SK-N-SH (cell line): ENCODE results near the gene ENTPD8. TPM values are rescaled to one million over a fixed set of nuclear protein-coding genes. Genes with fewer than 3 reads are reported as not detected.

Experiments used
- CTCF ChIA-PET: fragments of 300-600, 350-600 bp; formaldehyde crosslinking; extraction: SDS; loops from one replicate; lab custom pipeline; 2021; lab: Yijun Ruan, JAX
- POLR2A ChIA-PET: fragments of 350-600 bp; sonication (Branson Sonifier 250); formaldehyde crosslinking; extraction: SDS; loops from one replicate; lab custom pipeline; 2020; ENCODE audit warnings: antibody characterized with exemption, inconsistent platforms; lab: Yijun Ruan, JAX
- DNase-seq: peaks from one replicate; pipeline ENCODE4 v3.0.0; 2012
- H2AFZ ChIP-seq: fragments of 200-600 bp; sonication (generic); 2 replicates; pipeline ENCODE4 v1.8.1; 2016; ENCODE audit warnings: antibody characterized with exemption, mild to moderate bottlenecking, low read depth
- H3F3A ChIP-seq: fragments of 200-600 bp; sonication (generic); replicated peaks from 2 replicates; pipeline ENCODE3; 2016; ENCODE audit warnings: antibody characterized with exemption, mild to moderate bottlenecking; ENCODE audit not compliant: insufficient read depth
- H3K27ac ChIP-seq, 2 experiments: fragments of 200-500 bp in 1 of 2; fragments of 200-600 bp in 1 of 2; sonication (Bioruptor generic) in 1 of 2; sonication (generic), shearing (Covaris generic) in 1 of 2; 2 replicates each; pipeline versions ENCODE4 v1.5.1 to v1.6.1; 2014 to 2016; ENCODE audit warnings: low read depth in 2 of 2, inconsistent platforms in 1 of 2, low read length in 1 of 2, mild to moderate bottlenecking in 1 of 2, mixed read lengths in 1 of 2
- H3K27me3 ChIP-seq: fragments of 200-600 bp; sonication (generic), shearing (Covaris generic); 2 replicates; pipeline ENCODE4 v1.6.1; 2016; ENCODE audit warnings: mixed run types; ENCODE audit not compliant: insufficient read depth
- H3K36me3 ChIP-seq, 2 experiments: fragments of 200-500 bp in 1 of 2; fragments of 200-600 bp in 1 of 2; sonication (Bioruptor generic) in 1 of 2; sonication (generic) in 1 of 2; replicated peaks in 1 of 2; 2 replicates each; pipeline versions ENCODE3 to v1.5.1; 2014 to 2016; ENCODE audit warnings: low read length in 1 of 2, mild to moderate bottlenecking in 1 of 2; ENCODE audit not compliant: insufficient read depth in 2 of 2, control insufficient read depth in 1 of 2
- H3K4me1 ChIP-seq, 2 experiments: fragments of 200-500 bp in 1 of 2; fragments of 200-600 bp in 1 of 2; sonication (Bioruptor generic) in 1 of 2; sonication (generic), shearing (Covaris generic) in 1 of 2; 2 replicates each; pipeline versions ENCODE4 v1.5.1 to v1.6.1; 2014 to 2016; ENCODE audit warnings: low read depth in 1 of 2, low read length in 1 of 2, mixed run types in 1 of 2; ENCODE audit not compliant: insufficient read depth in 2 of 2, control insufficient read depth in 1 of 2
- H3K4me2 ChIP-seq: fragments of 200-600 bp; sonication (generic), shearing (Covaris generic); 2 replicates; pipeline ENCODE4 v1.6.1; 2017; ENCODE audit warnings: mixed run types
- H3K4me3 ChIP-seq, 2 experiments: fragments of 200-500 bp in 1 of 2; fragments of 200-600 bp in 1 of 2; sonication (Bioruptor generic) in 1 of 2; sonication (generic), shearing (Covaris generic) in 1 of 2; 2 replicates each; pipeline versions ENCODE4 v1.5.1 to v1.8.1; 2014 to 2016; ENCODE audit warnings: low read depth in 2 of 2, inconsistent platforms in 1 of 2, low read length in 1 of 2, mild to moderate bottlenecking in 1 of 2, mixed read lengths in 1 of 2, moderate library complexity in 1 of 2
- H3K79me2 ChIP-seq: fragments of 200-600 bp; sonication (generic); 2 replicates; pipeline ENCODE4 v1.8.1; 2017; ENCODE audit warnings: mild to moderate bottlenecking; ENCODE audit not compliant: insufficient read depth
- H3K9ac ChIP-seq: fragments of 200-600 bp; sonication (generic); 2 replicates; pipeline ENCODE4 v1.6.1; 2017; ENCODE audit warnings: mixed run types
- H3K9me2 ChIP-seq: fragments of 200-600 bp; sonication (generic); 2 replicates; pipeline ENCODE4 v1.6.1; 2017; ENCODE audit warnings: mixed run types
- H3K9me3 ChIP-seq: fragments of 200-600 bp; sonication (generic); 2 replicates; pipeline ENCODE4 v1.6.1; 2017; ENCODE audit warnings: mixed run types, mild to moderate bottlenecking, moderate library complexity
- H4K20me1 ChIP-seq: fragments of 200-600 bp; sonication (generic); 2 replicates; pipeline ENCODE4 v1.6.1; 2017; ENCODE audit warnings: mild to moderate bottlenecking, mixed run types; ENCODE audit not compliant: insufficient read depth
- CHD2 ChIP-seq: fragments of 150-350 bp; IDR thresholded peaks from 2 replicates; pipeline ENCODE4 v1.6.1; 2018; ENCODE audit warnings: low read length; ENCODE audit not compliant: partially characterized antibody
- ELF1 ChIP-seq: IDR thresholded peaks from 2 replicates; pipeline ENCODE4 v1.4.0; 2012
- EP300 ChIP-seq, 2 experiments: IDR thresholded peaks; 2 replicates each; pipeline versions ENCODE4 v1.4.0 to v1.6.1; 2012; ENCODE audit warnings: borderline replicate concordance in 1 of 2, low read depth in 1 of 2, low read length in 1 of 2
- EZH2phosphoT487 ChIP-seq: fragments of 200-600 bp; sonication (generic); IDR thresholded peaks from 2 replicates; pipeline ENCODE4 v1.6.1; 2017; ENCODE audit warnings: low read depth, mixed run types, mild to moderate bottlenecking, antibody characterized with exemption, moderate library complexity, borderline replicate concordance
- FOXJ3 ChIP-seq: sonication (generic); formaldehyde crosslinking; IDR thresholded peaks from 2 replicates; pipeline ENCODE4 v1.5.1; 2020; ENCODE audit warnings: mild to moderate bottlenecking, missing genetic modification reagents
- GATA2 ChIP-seq: sonication (generic); formaldehyde crosslinking; IDR thresholded peaks from 2 replicates; pipeline ENCODE4 v1.5.0; 2020; ENCODE audit warnings: mild to moderate bottlenecking, missing genetic modification reagents
- MEF2A ChIP-seq: IDR thresholded peaks from 2 replicates; pipeline ENCODE4 v1.4.0; 2012; ENCODE audit warnings: low read depth, borderline replicate concordance
- MXI1 ChIP-seq: IDR thresholded peaks from 2 replicates; pipeline ENCODE4 v1.6.1; 2012; ENCODE audit warnings: mild to moderate bottlenecking, low read depth, low read length, improper control_type of control experiment
- NFIC ChIP-seq: IDR thresholded peaks from 2 replicates; pipeline ENCODE4 v1.4.0; 2012; ENCODE audit warnings: borderline replicate concordance
- PBX3 ChIP-seq: IDR thresholded peaks from 2 replicates; pipeline ENCODE4; 2012
- POLR2AphosphoS5 ChIP-seq: IDR thresholded peaks from 2 replicates; pipeline ENCODE4 v1.6.1; 2012; ENCODE audit warnings: low read depth, low read length
- RCOR1 ChIP-seq: fragments of 150-350 bp; IDR thresholded peaks from 2 replicates; pipeline ENCODE4 v1.6.1; 2017; ENCODE audit warnings: antibody characterized with exemption, low read length
- RXRA ChIP-seq: IDR thresholded peaks from 2 replicates; pipeline ENCODE4 v1.4.0; 2012; ENCODE audit warnings: low read depth, mild to moderate bottlenecking, borderline replicate concordance
- SMC3 ChIP-seq: IDR thresholded peaks from 2 replicates; pipeline ENCODE4 v1.6.1; 2012; ENCODE audit warnings: low read depth, low read length, improper control_type of control experiment
- TAF1 ChIP-seq: IDR thresholded peaks from 2 replicates; pipeline ENCODE4 v1.6.1; 2012; ENCODE audit warnings: low read depth, mild to moderate bottlenecking, low read length, moderate library complexity, borderline replicate concordance
- TEAD4 ChIP-seq: IDR thresholded peaks from 2 replicates; pipeline ENCODE4 v1.4.0; 2012; ENCODE audit warnings: mild to moderate bottlenecking, borderline replicate concordance; ENCODE audit not compliant: insufficient read depth
- USF1 ChIP-seq: IDR thresholded peaks from 2 replicates; pipeline ENCODE4 v1.4.0; 2012; ENCODE audit warnings: low read depth, borderline replicate concordance
- YY1 ChIP-seq: IDR thresholded peaks from 2 replicates; pipeline ENCODE4 v1.4.0; 2012; ENCODE audit warnings: low read depth, mild to moderate bottlenecking
- ZBTB33 ChIP-seq: IDR thresholded peaks from 2 replicates; pipeline ENCODE4 v1.4.0; 2012; ENCODE audit warnings: low read depth, borderline replicate concordance
- WGBS: methylation state at CpG from one replicate; pipeline ENCODE4 v1.1.6; 2017; ENCODE audit warnings: low lambda C conversion rate; 5-methylcytosine and 5-hydroxymethylcytosine counted together
- polyA plus RNA-seq, 3 experiments: library from polyadenylated mRNA; depleted of rRNA; stranded (reverse); fragments of >200 nt; gene quantifications; 2 replicates each; pipeline ENCODE4 v1.2.3, GENCODE V29; 2012

ENTPD8 gene
- polyA plus RNA-seq, 1 of the 3 experiments (the other 2 are of a cell fraction), result 0.30 TPM

GRCh38 chr9:137416563-137417151 is 24.5 kb downstream of the ENTPD8 start (continued):
- TF ChIP-seq MEF2A, result no peak
- no peak for TF ChIP-seq MXI1
- TF ChIP-seq YY1, result no peak
- no peak for TF ChIP-seq RXRA
- no peak for TF ChIP-seq PBX3
- TF ChIP-seq RCOR1, result no peak
- no peak for TF ChIP-seq CHD2
- TF ChIP-seq USF1, result no peak
- TF ChIP-seq TEAD4, result no peak
- TF ChIP-seq, all 33 proteins: peak for 0

GRCh38 chr9:137416006-137416562 is 25.1 kb downstream of the ENTPD8 start:
- Histone ChIP-seq H4K20me1 (0 out of 2 replicates have a peak, but pooled peaks cover 3% of the 10 kb centered on the region), H3K4me2 (no peak overlapping the region), H3K4me3 (no peak overlapping the region), H3K27me3 (no peaks in the 10 kb centered on the region), H3K9ac (no peak overlapping the region), H3K9me3 (no peaks in the 10 kb centered on the region), H3K4me1 (peaks cover 0 to 13% of the 10 kb centered on the region in 2 experiments; a peak in 3 of 4 replicates), H3K9me2 (no peaks in the 10 kb centered on the region), H3F3A (peaks cover 16% of the 10 kb centered on the region), H3K79me2 (peaks cover 34% of the 10 kb centered on the region), H3K27ac (no peak overlapping the region), H2AFZ (no peak overlapping the region), H3K36me3 (no peaks in the 10 kb centered on the region)
- POLR2A ChIA-PET, result no interaction called here
- CTCF ChIA-PET, result interaction anchor here (0.6 to 0.9 kb wide), 2 partner anchors 44 to 114 kb away, joined by 3 read pairs; partner anchors contain the start of gene NRARP
- WGBS, result 97% methylated on average over 20 of the region's 23 CpGs
- no peak for TF ChIP-seq FOXJ3 (CRISPR knock-in tag)
- TF ChIP-seq POLR2AphosphoS5, result no peak
- no peak for TF ChIP-seq RCOR1
- no peak for TF ChIP-seq MXI1
- TF ChIP-seq PBX3, result no peak
- no peak for TF ChIP-seq MEF2A
- no peak for TF ChIP-seq SMC3
- TF ChIP-seq TAF1, result no peak
- TF ChIP-seq EP300 (IDR thresholded peaks at IDR 0.05; ENCODE audit: borderline replicate concordance in 1 of 2, low read depth in 1 of 2, low read length in 1 of 2), result no peak
- TF ChIP-seq GATA2 (CRISPR knock-in tag), result no peak
- TF ChIP-seq NFIC, result no peak
- TF ChIP-seq ELF1, result no peak
- TF ChIP-seq ZBTB33, result no peak
- TF ChIP-seq EZH2phosphoT487, result no peak
- DNase-seq, result no peak
